ENCODE data around the gene BSN.

Gene BSN

GRCh38 chr3:49626101-49626581, 71.9 kb downstream of the BSN start:
- H3K27ac ChIP-seq (ENCODE audit: low read depth in 2 of 2, low read length in 2 of 2) = no peak overlapping the region
- H3K9me3 ChIP-seq (ENCODE audit: control insufficient read depth in 2 of 2, low read length in 2 of 2) = no peaks in the 10 kb centered on the region
- no peaks in the 10 kb centered on the region for H3K4me1 ChIP-seq (ENCODE audit: control insufficient read depth in 2 of 2, insufficient read depth in 2 of 2, low read length in 2 of 2)
- no peak overlapping the region for H3K4me3 ChIP-seq (ENCODE audit: low read length in 2 of 2)
- H3K36me3 ChIP-seq (ENCODE audit: control insufficient read depth in 2 of 2, insufficient read depth in 2 of 2, low read length in 2 of 2) = no peaks in the 10 kb centered on the region
- H3K27me3 ChIP-seq (ENCODE audit: control insufficient read depth in 2 of 2, insufficient read depth in 2 of 2, low read length in 2 of 2) = no peaks in the 10 kb centered on the region
- H3K9ac ChIP-seq (ENCODE audit: low read depth in 1 of 2, low read length in 2 of 2) = no peak overlapping the region

- no peak overlapping the region for H3K4me3 ChIP-seq (ENCODE audit: low read length in 2 of 2)
- H3K27me3 ChIP-seq (ENCODE audit: control insufficient read depth in 2 of 2, insufficient read depth in 2 of 2, low read length in 2 of 2) = no peaks in the 10 kb centered on the region
- H3K9me3 ChIP-seq (ENCODE audit: control insufficient read depth in 2 of 2, low read length in 2 of 2) = no peaks in the 10 kb centered on the region
- H3K4me1 ChIP-seq (ENCODE audit: control insufficient read depth in 2 of 2, insufficient read depth in 2 of 2, low read length in 2 of 2) = no peaks in the 10 kb centered on the region
- no peaks in the 10 kb centered on the region for H3K36me3 ChIP-seq (ENCODE audit: control insufficient read depth in 2 of 2, insufficient read depth in 2 of 2, low read length in 2 of 2)
- H3K9ac ChIP-seq (ENCODE audit: low read depth in 1 of 2, low read length in 2 of 2) = no peak overlapping the region
- no peak overlapping the region for H3K27ac ChIP-seq (ENCODE audit: low read depth in 2 of 2, low read length in 2 of 2)
Measured at GRCh38 chr3:49626796-49627195, 72.5 kb downstream of the BSN start.

DNA sequence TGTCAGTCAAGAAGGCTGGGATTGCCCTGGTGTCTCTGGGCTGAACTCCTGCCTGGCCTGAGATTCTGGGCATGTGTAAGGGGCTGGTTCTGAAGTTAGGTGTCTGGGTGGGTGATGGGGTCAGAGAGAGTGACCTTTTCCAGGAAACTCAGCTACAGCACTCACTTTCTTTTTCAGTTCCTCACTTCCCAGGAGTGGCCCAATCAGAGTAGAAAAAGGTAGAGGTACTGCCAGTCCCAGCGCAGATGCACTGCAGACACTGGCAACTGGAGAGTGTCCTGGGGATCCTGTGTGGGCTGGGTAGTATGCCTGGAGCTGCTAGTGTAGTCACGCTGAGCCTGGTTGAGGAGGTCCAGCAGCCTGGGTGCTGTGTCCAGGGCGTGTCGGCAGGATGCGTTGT, 73.4 kb downstream of the BSN start:
- H3K9me3 ChIP-seq (ENCODE audit: control insufficient read depth in 2 of 2, low read length in 2 of 2) = no peaks in the 10 kb centered on the region
- H3K9ac ChIP-seq (ENCODE audit: low read depth in 1 of 2, low read length in 2 of 2) = no peak overlapping the region
- H3K4me3 ChIP-seq (ENCODE audit: low read length in 2 of 2) = no peak overlapping the region
- no peaks in the 10 kb centered on the region for H3K36me3 ChIP-seq (ENCODE audit: control insufficient read depth in 2 of 2, insufficient read depth in 2 of 2, low read length in 2 of 2)
- H3K27ac ChIP-seq (ENCODE audit: low read depth in 2 of 2, low read length in 2 of 2) = no peak overlapping the region
- no peaks in the 10 kb centered on the region for H3K4me1 ChIP-seq (ENCODE audit: control insufficient read depth in 2 of 2, insufficient read depth in 2 of 2, low read length in 2 of 2)
- no peaks in the 10 kb centered on the region for H3K27me3 ChIP-seq (ENCODE audit: control insufficient read depth in 2 of 2, insufficient read depth in 2 of 2, low read length in 2 of 2)

- Histone ChIP-seq H3K9me3 (ENCODE audit: control insufficient read depth in 2 of 2, low read length in 2 of 2) (no peaks in the 10 kb centered on the region), H3K27me3 (ENCODE audit: control insufficient read depth in 2 of 2, insufficient read depth in 2 of 2, low read length in 2 of 2) (no peaks in the 10 kb centered on the region), H3K36me3 (ENCODE audit: control insufficient read depth in 2 of 2, insufficient read depth in 2 of 2, low read length in 2 of 2) (no peaks in the 10 kb centered on the region), H3K4me1 (ENCODE audit: control insufficient read depth in 2 of 2, insufficient read depth in 2 of 2, low read length in 2 of 2) (no peaks in the 10 kb centered on the region), H3K9ac (ENCODE audit: low read depth in 1 of 2, low read length in 2 of 2) (no peak overlapping the region), H3K27ac (ENCODE audit: low read depth in 2 of 2, low read length in 2 of 2) (no peak overlapping the region), H3K4me3 (ENCODE audit: low read length in 2 of 2) (no peak overlapping the region)
Measured at GRCh38 chr3:49628249-49628648, 74.0 kb downstream of the BSN start.

GRCh38 chr3:49629451-49629850, 75.2 kb downstream of the BSN start:
- no peaks in the 10 kb centered on the region for H3K36me3 ChIP-seq (ENCODE audit: control insufficient read depth in 2 of 2, insufficient read depth in 2 of 2, low read length in 2 of 2)
- no peak overlapping the region for H3K27ac ChIP-seq (ENCODE audit: low read depth in 2 of 2, low read length in 2 of 2)
- no peak overlapping the region for H3K9ac ChIP-seq (ENCODE audit: low read depth in 1 of 2, low read length in 2 of 2)
- H3K4me1 ChIP-seq (ENCODE audit: control insufficient read depth in 2 of 2, insufficient read depth in 2 of 2, low read length in 2 of 2) = no peaks in the 10 kb centered on the region
- H3K27me3 ChIP-seq (ENCODE audit: control insufficient read depth in 2 of 2, insufficient read depth in 2 of 2, low read length in 2 of 2) = no peaks in the 10 kb centered on the region
- no peaks in the 10 kb centered on the region for H3K9me3 ChIP-seq (ENCODE audit: control insufficient read depth in 2 of 2, low read length in 2 of 2)
- H3K4me3 ChIP-seq (ENCODE audit: low read length in 2 of 2) = no peak overlapping the region

DNA sequence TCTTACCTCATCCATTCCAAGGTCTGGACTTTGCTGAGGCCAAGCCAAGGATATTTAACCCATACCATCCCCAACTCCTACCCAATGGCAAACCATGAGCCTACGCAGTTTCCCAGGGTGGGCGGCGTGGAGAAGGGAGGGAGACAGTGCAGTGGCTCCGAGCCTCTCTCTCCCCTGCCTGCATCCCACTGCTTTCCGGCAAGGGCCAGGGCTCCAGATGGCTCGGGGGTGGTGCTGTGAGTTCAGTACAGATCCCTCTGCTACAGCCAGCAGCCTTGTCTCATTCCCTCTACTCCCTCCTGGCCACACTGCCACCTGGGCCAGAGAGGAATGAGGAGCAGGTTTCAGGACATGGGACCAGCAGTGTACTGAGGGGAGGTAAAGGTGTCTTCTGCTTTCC, 75.6 kb downstream of the BSN start:
- Histone ChIP-seq H3K4me3 (ENCODE audit: low read length in 2 of 2) (no peak overlapping the region), H3K27ac (ENCODE audit: low read depth in 2 of 2, low read length in 2 of 2) (no peak overlapping the region), H3K9me3 (ENCODE audit: control insufficient read depth in 2 of 2, low read length in 2 of 2) (no peaks in the 10 kb centered on the region), H3K36me3 (ENCODE audit: control insufficient read depth in 2 of 2, insufficient read depth in 2 of 2, low read length in 2 of 2) (no peaks in the 10 kb centered on the region), H3K9ac (ENCODE audit: low read depth in 1 of 2, low read length in 2 of 2) (no peak overlapping the region), H3K27me3 (ENCODE audit: control insufficient read depth in 2 of 2, insufficient read depth in 2 of 2, low read length in 2 of 2) (no peaks in the 10 kb centered on the region), H3K4me1 (ENCODE audit: control insufficient read depth in 2 of 2, insufficient read depth in 2 of 2, low read length in 2 of 2) (no peaks in the 10 kb centered on the region)

DNA sequence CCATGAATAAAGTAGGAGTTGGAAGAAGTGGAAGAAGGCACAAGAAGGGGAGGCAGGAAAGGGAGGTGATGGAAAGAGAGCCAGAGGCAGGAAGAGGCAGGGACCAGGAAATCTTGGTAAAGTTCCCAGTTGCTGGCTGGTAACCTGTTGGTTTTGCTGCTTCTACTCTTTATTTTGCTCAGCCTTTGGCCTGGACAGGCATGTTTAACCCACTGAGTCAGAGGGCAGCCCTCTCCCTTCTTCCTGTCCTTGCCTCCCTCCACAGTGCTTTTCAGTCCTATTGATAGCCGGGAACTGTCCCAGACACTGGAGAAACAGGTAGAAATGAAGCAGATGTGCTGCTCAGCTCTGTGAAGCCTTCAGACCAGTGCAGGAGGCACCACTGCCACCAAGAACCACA, 76.5 kb downstream of the BSN start:
- no peak overlapping the region for H3K27ac ChIP-seq (ENCODE audit: low read depth in 2 of 2, low read length in 2 of 2)
- H3K36me3 ChIP-seq (ENCODE audit: control insufficient read depth in 2 of 2, insufficient read depth in 2 of 2, low read length in 2 of 2) = no peaks in the 10 kb centered on the region
- H3K9me3 ChIP-seq (ENCODE audit: control insufficient read depth in 2 of 2, low read length in 2 of 2) = no peaks in the 10 kb centered on the region
- no peaks in the 10 kb centered on the region for H3K27me3 ChIP-seq (ENCODE audit: control insufficient read depth in 2 of 2, insufficient read depth in 2 of 2, low read length in 2 of 2)
- no peak overlapping the region for H3K9ac ChIP-seq (ENCODE audit: low read depth in 1 of 2, low read length in 2 of 2)
- no peaks in the 10 kb centered on the region for H3K4me1 ChIP-seq (ENCODE audit: control insufficient read depth in 2 of 2, insufficient read depth in 2 of 2, low read length in 2 of 2)
- H3K4me3 ChIP-seq (ENCODE audit: low read length in 2 of 2) = no peak overlapping the region

GRCh38 chr3:49634736-49635135, 80.5 kb downstream of the BSN start:
- Histone ChIP-seq H3K9me3 (ENCODE audit: control insufficient read depth in 2 of 2, low read length in 2 of 2) (no peaks in the 10 kb centered on the region), H3K4me1 (ENCODE audit: control insufficient read depth in 2 of 2, insufficient read depth in 2 of 2, low read length in 2 of 2) (no peaks in the 10 kb centered on the region), H3K36me3 (ENCODE audit: control insufficient read depth in 2 of 2, insufficient read depth in 2 of 2, low read length in 2 of 2) (no peaks in the 10 kb centered on the region), H3K27ac (ENCODE audit: low read depth in 2 of 2, low read length in 2 of 2) (no peak overlapping the region), H3K9ac (ENCODE audit: low read depth in 1 of 2, low read length in 2 of 2) (no peak overlapping the region), H3K27me3 (ENCODE audit: control insufficient read depth in 2 of 2, insufficient read depth in 2 of 2, low read length in 2 of 2) (no peaks in the 10 kb centered on the region), H3K4me3 (ENCODE audit: low read length in 2 of 2) (no peak overlapping the region)

DNA sequence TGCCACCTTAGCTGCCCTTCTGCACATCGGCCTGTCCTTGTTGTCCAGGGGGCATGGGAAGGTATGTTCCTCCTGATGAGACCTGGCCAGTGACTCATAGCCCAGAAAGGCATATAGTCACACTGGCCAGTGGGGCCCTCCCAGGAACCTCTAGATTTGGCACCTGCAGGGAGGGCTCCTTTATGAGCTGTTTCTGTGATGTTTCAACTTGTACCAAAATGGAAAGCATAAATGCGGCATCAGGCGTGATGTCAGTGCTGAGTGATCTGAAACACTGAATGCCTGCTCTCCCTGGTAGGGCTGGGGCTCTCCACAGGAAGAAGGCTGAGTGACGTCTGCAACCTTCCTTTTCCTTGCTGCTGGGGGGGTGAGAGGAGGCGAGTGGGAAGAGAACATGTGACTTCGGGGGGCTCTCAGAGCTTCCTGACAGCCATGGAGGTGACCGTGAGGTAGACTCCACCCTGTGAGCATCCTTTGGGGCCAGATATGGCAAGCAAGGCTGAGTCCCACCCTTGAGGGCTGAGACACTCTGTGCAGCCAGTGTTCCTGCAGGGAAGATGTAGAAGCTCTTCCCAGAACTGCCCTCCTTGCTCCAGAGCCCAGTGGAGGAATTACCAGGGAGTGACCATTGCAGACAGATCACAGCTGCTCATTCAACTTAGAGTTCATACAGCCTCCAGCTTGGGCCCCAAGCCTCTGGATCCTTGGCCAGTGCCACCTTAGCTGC, 82.8 kb downstream of the BSN start:
- Histone ChIP-seq H3K36me3 (ENCODE audit: control insufficient read depth in 2 of 2, insufficient read depth in 2 of 2, low read length in 2 of 2) (no peaks in the 10 kb centered on the region), H3K27me3 (ENCODE audit: control insufficient read depth in 2 of 2, insufficient read depth in 2 of 2, low read length in 2 of 2) (no peaks in the 10 kb centered on the region), H3K4me3 (ENCODE audit: low read length in 2 of 2) (no peak overlapping the region), H3K9me3 (ENCODE audit: control insufficient read depth in 2 of 2, low read length in 2 of 2) (no peaks in the 10 kb centered on the region), H3K9ac (ENCODE audit: low read depth in 1 of 2, low read length in 2 of 2) (no peak overlapping the region), H3K4me1 (ENCODE audit: control insufficient read depth in 2 of 2, insufficient read depth in 2 of 2, low read length in 2 of 2) (no peaks in the 10 kb centered on the region), H3K27ac (ENCODE audit: low read depth in 2 of 2, low read length in 2 of 2) (no peak overlapping the region)

- no peak overlapping the region for H3K4me3 ChIP-seq (ENCODE audit: low read length in 2 of 2)
- no peaks in the 10 kb centered on the region for H3K9me3 ChIP-seq (ENCODE audit: control insufficient read depth in 2 of 2, low read length in 2 of 2)
- no peaks in the 10 kb centered on the region for H3K4me1 ChIP-seq (ENCODE audit: control insufficient read depth in 2 of 2, insufficient read depth in 2 of 2, low read length in 2 of 2)
- H3K9ac ChIP-seq (ENCODE audit: low read depth in 1 of 2, low read length in 2 of 2) = no peak overlapping the region
- H3K27me3 ChIP-seq (ENCODE audit: control insufficient read depth in 2 of 2, insufficient read depth in 2 of 2, low read length in 2 of 2) = no peaks in the 10 kb centered on the region
- H3K36me3 ChIP-seq (ENCODE audit: control insufficient read depth in 2 of 2, insufficient read depth in 2 of 2, low read length in 2 of 2) = no peaks in the 10 kb centered on the region
- no peak overlapping the region for H3K27ac ChIP-seq (ENCODE audit: low read depth in 2 of 2, low read length in 2 of 2)
Measured at GRCh38 chr3:49638445-49638844, 84.2 kb downstream of the BSN start.

Data from mucosa of rectum (tissue), 2 donors.